H9 (cell line): ENCODE results near the gene KRTAP5-1. TPM values are rescaled to one million over a fixed set of nuclear protein-coding genes. Genes with fewer than 3 reads are reported as not detected.
A peak's percentile ranks its signal among the peaks of the same experiment; 100 is the strongest.

ENCODE experiments used
- DNase-seq: peaks from one replicate; pipeline ENCODE4 v3.0.0-alpha.2; 2017
- H2AFZ ChIP-seq: one replicate; pipeline ENCODE4 v1.6.1; 2013; ENCODE audit warnings: mild to moderate bottlenecking, low read length, control low read depth, moderate library complexity
- H2AK5ac ChIP-seq: 2 replicates; pipeline ENCODE4 v1.6.1; 2013; ENCODE audit warnings: low read length, control low read depth, mixed read lengths; ENCODE audit not compliant: insufficient read length
- H2BK120ac ChIP-seq: one replicate; pipeline ENCODE4 v1.6.1; 2013; ENCODE audit warnings: low read depth, mild to moderate bottlenecking, low read length, control low read depth, inconsistent platforms; ENCODE audit not compliant: poor library complexity, severe bottlenecking
- H2BK12ac ChIP-seq: 2 replicates; pipeline ENCODE4 v1.6.1; 2013; ENCODE audit warnings: low read length, control low read depth, mixed read lengths, low read depth; ENCODE audit not compliant: insufficient read length
- H2BK15ac ChIP-seq: 2 replicates; pipeline ENCODE4 v1.6.1; 2013; ENCODE audit warnings: low read depth, low read length, control low read depth
- H2BK20ac ChIP-seq: one replicate; pipeline ENCODE4 v1.6.1; 2013; ENCODE audit warnings: low read depth, mild to moderate bottlenecking, low read length, control low read depth, inconsistent platforms; ENCODE audit not compliant: poor library complexity, severe bottlenecking
- H2BK5ac ChIP-seq: 2 replicates; pipeline ENCODE4 v1.6.1; 2013; ENCODE audit warnings: low read length, control low read depth, mixed read lengths; ENCODE audit not compliant: insufficient read length
- H3K14ac ChIP-seq: 2 replicates; pipeline ENCODE4 v1.6.1; 2013; ENCODE audit warnings: low read length, control low read depth; ENCODE audit not compliant: insufficient read depth
- H3K18ac ChIP-seq: 2 replicates; pipeline ENCODE4 v1.6.1; 2013; ENCODE audit warnings: low read depth, mild to moderate bottlenecking, mixed read lengths, low read length, control low read depth; ENCODE audit not compliant: insufficient read length
- H3K23ac ChIP-seq: 2 replicates; pipeline ENCODE4 v1.6.1; 2013; ENCODE audit warnings: low read length, control low read depth, mixed read lengths, low read depth; ENCODE audit not compliant: insufficient read length
- H3K23me2 ChIP-seq: 2 replicates; pipeline ENCODE4 v1.6.1; 2013; ENCODE audit warnings: low read depth, mild to moderate bottlenecking, mixed read lengths, low read length, control low read depth; ENCODE audit not compliant: insufficient read length, poor library complexity, severe bottlenecking
- H3K27ac ChIP-seq: 2 replicates; pipeline ENCODE4 v1.5.1; 2013; ENCODE audit warnings: low read length, control low read depth, mixed read lengths, low read depth; ENCODE audit not compliant: insufficient read length
- H3K27me3 ChIP-seq: 2 replicates; pipeline ENCODE4 v1.6.1; 2013; ENCODE audit warnings: low read length, control low read depth, inconsistent platforms; ENCODE audit not compliant: insufficient read depth
- H3K4ac ChIP-seq: 2 replicates; pipeline ENCODE4 v1.6.1; 2013; ENCODE audit warnings: low read depth, mild to moderate bottlenecking, control low read depth, inconsistent platforms, low read length, moderate library complexity
- H3K4me1 ChIP-seq: 2 replicates; pipeline ENCODE4 v1.6.1; 2013; ENCODE audit warnings: low read length, control low read depth, inconsistent platforms; ENCODE audit not compliant: insufficient read depth
- H3K4me2 ChIP-seq: 2 replicates; pipeline ENCODE4 v1.6.1; 2013; ENCODE audit warnings: low read length, control low read depth, mixed read lengths; ENCODE audit not compliant: insufficient read length, insufficient read depth
- H3K56ac ChIP-seq: 2 replicates; pipeline ENCODE4 v1.6.1; 2013; ENCODE audit warnings: low read depth, mild to moderate bottlenecking, mixed read lengths, low read length, control low read depth; ENCODE audit not compliant: insufficient read length
- H3K79me1 ChIP-seq: 2 replicates; pipeline ENCODE4 v1.6.1; 2013; ENCODE audit warnings: low read depth, mild to moderate bottlenecking, moderate library complexity, low read length, control low read depth, inconsistent platforms; ENCODE audit not compliant: insufficient read depth, poor library complexity, severe bottlenecking
- H3K79me2 ChIP-seq: 2 replicates; pipeline ENCODE4 v1.6.1; 2013; ENCODE audit warnings: low read length, control low read depth, inconsistent platforms; ENCODE audit not compliant: insufficient read depth
- H3K9ac ChIP-seq: 2 replicates; pipeline ENCODE4 v1.6.1; 2013; ENCODE audit warnings: low read length, control low read depth, mixed read lengths; ENCODE audit not compliant: insufficient read length; ENCODE audit errors: extremely low read depth
- H3K9me3 ChIP-seq: one replicate; pipeline ENCODE4 v1.6.1; 2013; ENCODE audit warnings: low read depth, low read length, inconsistent platforms; ENCODE audit not compliant: control insufficient read depth
- H3T11ph ChIP-seq: one replicate; pipeline ENCODE4 v1.6.1; 2013; ENCODE audit warnings: mild to moderate bottlenecking, low read length, control low read depth, inconsistent platforms
- H4K20me1 ChIP-seq: one replicate; pipeline ENCODE4 v1.6.1; 2013; ENCODE audit not compliant: control insufficient read depth, insufficient read length, insufficient read depth
- H4K5ac ChIP-seq: 2 replicates; pipeline ENCODE4 v1.6.1; 2013; ENCODE audit warnings: low read depth, mild to moderate bottlenecking, mixed read lengths, low read length, control low read depth; ENCODE audit not compliant: insufficient read length
- H4K8ac ChIP-seq: replicated peaks from 2 replicates; pipeline ENCODE4 v1.6.1; 2013; ENCODE audit warnings: low read length, control low read depth, mixed read lengths, low read depth; ENCODE audit not compliant: insufficient read length
- H4K91ac ChIP-seq: 2 replicates; pipeline ENCODE4 v1.6.1; 2013; ENCODE audit warnings: low read depth, mild to moderate bottlenecking, moderate library complexity, mixed read lengths, low read length, control low read depth; ENCODE audit not compliant: insufficient read length
- H3K27ac Mint-ChIP-seq, 3 experiments: 2 replicates in 2 of 3; 3 replicates in 1 of 3; pipeline ENCODE4 v1.8.0; 2020 to 2021; ENCODE audit warnings: mixed read lengths in 3 of 3, mild to moderate bottlenecking in 1 of 3, moderate library complexity in 1 of 3
- H3K27me3 Mint-ChIP-seq: 2 replicates; pipeline ENCODE4 v1.8.0; 2021; ENCODE audit warnings: low read depth, mild to moderate bottlenecking, moderate library complexity, mixed read lengths
- H3K36me3 Mint-ChIP-seq, 3 experiments: 2 replicates in 2 of 3; 3 replicates in 1 of 3; pipeline ENCODE4 v1.8.0; 2020 to 2021; ENCODE audit warnings: low read depth in 3 of 3, mixed read lengths in 3 of 3; ENCODE audit not compliant: insufficient read depth in 1 of 3
- H3K4me1 Mint-ChIP-seq, 2 experiments: 2 replicates each; pipeline ENCODE4 v1.8.0; 2020; ENCODE audit warnings: mixed read lengths in 2 of 2
- H3K4me3 Mint-ChIP-seq, 2 experiments: 2 replicates in 1 of 2; 3 replicates in 1 of 2; pipeline ENCODE4 v1.8.0; 2020 to 2021; ENCODE audit warnings: mild to moderate bottlenecking in 2 of 2, mixed read lengths in 2 of 2, moderate library complexity in 1 of 2
- H3K9me3 Mint-ChIP-seq, 2 experiments: 2 replicates in 1 of 2; 3 replicates in 1 of 2; pipeline ENCODE4 v1.8.0; 2020; ENCODE audit warnings: mild to moderate bottlenecking in 2 of 2, mixed read lengths in 2 of 2, moderate library complexity in 1 of 2
- CTCF ChIP-seq: fragments of 200-600 bp; sonication (generic); conservative IDR thresholded peaks from 3 replicates; pipeline ENCODE4 v1.8.0; 2021; ENCODE audit warnings: antibody characterized with exemption, mild to moderate bottlenecking
- WGBS: extraction: QIAGEN DNeasy Blood & Tissue Kit; methylation state at CpG from one replicate; pipeline ENCODE4 v1.1.7; 2013; ENCODE audit warnings: missing lambda C conversion rate, low lambda C conversion rate, mixed read lengths; ENCODE audit not compliant: insufficient read length; ENCODE audit errors: extremely low coverage; 5-methylcytosine and 5-hydroxymethylcytosine counted together
- total RNA-seq: library from RNA; stranded (reverse); gene quantifications from 2 replicates; pipeline ENCODE4 v1.2.1, GENCODE V29; 2021

The KRTAP5-1 gene
- total RNA-seq, 1 experiment from 2014 or later: not detected

DNA sequence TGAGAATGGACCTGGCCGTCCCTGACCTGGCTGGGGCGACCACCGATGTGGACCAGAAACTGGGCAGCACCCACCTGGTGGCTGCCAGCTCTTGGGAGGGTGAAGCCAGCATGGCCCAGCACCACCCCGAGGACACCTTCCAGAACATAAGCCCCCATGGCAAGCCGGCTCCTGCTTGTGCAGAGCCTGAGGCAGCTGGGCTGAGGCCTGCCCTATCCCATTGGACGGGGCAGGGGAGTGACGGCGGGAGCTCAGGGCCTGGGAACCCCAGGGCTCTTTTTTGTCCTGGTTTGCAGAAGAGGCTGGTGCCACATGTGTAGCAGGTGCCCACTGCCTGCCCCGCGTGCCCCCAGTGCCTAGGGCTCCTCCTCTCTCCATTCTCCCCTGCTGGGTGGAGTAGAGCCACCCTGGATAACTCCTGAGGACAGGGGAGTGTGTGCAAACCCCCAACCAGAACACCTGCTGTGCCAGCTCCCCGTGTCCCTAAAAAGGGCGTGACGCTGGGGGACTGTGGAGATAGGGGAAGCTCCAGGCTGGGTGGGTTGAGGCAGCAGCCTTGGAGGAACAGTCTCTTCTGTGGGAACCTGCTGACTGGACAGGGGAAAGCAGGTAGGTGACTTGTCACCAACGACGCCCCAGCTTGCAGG lies 25.0 kb downstream of the KRTAP5-1 start:
- Mint-ChIP-seq H3K4me1 (peaks cover 15 to 37% of the 10 kb centered on the region in 2 experiments), H3K9me3 (no peaks in the 10 kb centered on the region), H3K36me3 (peaks cover 0 to 1% (median 0%) of the 10 kb centered on the region in 3 experiments; a peak in 1 of 7 replicates), H3K27ac (no peak overlapping the region), H3K4me3 (no peak overlapping the region), H3K27me3 (peaks cover 21% of the 10 kb centered on the region)
- Histone ChIP-seq H3K9me3 (no peaks in the 10 kb centered on the region), H2BK12ac (no peak overlapping the region), H3T11ph (no peak overlapping the region), H3K4ac (no peak overlapping the region), H3K23ac (no peak overlapping the region), H3K14ac (no peak overlapping the region; the same call in 1 of the 2 replicates), H2BK20ac (no peak overlapping the region), H3K27me3 (peaks cover 8% of the 10 kb centered on the region; the same call in 1 of the 2 replicates), H2BK15ac (no peak overlapping the region), H4K8ac (no peak overlapping the region), H2BK5ac (no peak overlapping the region), H2AFZ (no peak overlapping the region), H3K27ac (no peak overlapping the region), H3K23me2 (no peaks in the 10 kb centered on the region), H3K79me1 (no peaks in the 10 kb centered on the region), H4K91ac (no peak overlapping the region), H3K18ac (no peak overlapping the region), H2BK120ac (no peak overlapping the region), H3K79me2 (no peaks in the 10 kb centered on the region), H4K20me1 (no peaks in the 10 kb centered on the region), H3K4me1 (peaks cover 2% of the 10 kb centered on the region; the same call in 1 of the 2 replicates), H2AK5ac (no peak overlapping the region), H3K56ac (no peak overlapping the region), H4K5ac (no peak overlapping the region), H3K9ac (no peak overlapping the region), H3K4me2 (no peak overlapping the region)
- no CpG with 5 or more reads among the region's 15 CpGs for WGBS
- peak; percentile 24 for DNase-seq
- no peak for TF ChIP-seq CTCF
